T-helper 9 cell (primary cell): ENCODE results near the gene SLC35F6.
"Not testable (repeated sequence)": the region's sequence is repeated elsewhere in the genome, so short reads cannot be mapped to it uniquely, and the experiment has no call there.

Experiments used
- DNase-seq: peaks from one replicate; pipeline ENCODE4 v3.0.0-alpha.2; 2020

SLC35F6 gene

DNA sequence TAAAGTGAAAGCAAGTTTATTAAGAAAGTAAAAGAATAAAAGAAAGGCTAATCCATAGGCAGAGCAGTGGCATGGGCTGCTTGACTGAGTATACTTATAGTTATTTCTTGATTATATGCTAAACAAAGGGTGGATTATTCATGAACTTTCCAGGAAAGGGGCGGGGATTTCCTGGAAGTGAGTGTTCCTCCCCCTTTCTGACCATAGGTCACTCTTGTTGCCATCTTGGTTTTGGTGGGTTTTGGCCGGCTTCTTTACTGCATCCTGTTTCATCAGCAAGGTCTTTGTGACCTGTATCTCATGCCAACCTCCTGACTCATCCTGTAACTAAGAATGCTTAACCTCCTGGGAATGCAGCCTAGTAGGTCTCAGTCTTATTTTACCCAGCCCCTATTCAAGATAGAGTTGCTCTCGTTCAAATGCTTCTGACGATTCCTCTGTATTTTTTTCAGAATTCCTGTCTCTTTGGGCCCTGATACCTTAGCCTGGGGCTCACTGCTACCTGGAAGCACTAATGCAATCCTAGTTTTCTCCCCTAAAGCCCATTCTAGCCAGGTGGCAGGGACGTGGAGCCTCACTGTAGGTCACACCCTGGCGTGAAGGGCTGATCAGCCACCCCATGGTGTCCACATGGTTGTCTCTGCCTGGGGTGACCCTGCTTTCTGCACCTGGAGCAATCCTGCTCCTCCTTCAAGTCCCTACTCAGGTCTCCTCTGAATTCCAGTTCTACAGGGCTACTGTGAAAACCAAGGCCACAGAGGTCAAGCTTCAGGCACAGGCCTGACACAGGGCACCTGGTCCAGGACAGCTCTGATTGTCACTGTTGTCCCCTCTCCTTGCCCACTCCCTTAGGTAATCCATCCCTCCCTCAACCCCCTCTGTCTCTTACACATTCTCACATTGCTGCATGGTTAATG, 6.0 kb upstream of the SLC35F6 start:
- DNase-seq, result no peak

DNA sequence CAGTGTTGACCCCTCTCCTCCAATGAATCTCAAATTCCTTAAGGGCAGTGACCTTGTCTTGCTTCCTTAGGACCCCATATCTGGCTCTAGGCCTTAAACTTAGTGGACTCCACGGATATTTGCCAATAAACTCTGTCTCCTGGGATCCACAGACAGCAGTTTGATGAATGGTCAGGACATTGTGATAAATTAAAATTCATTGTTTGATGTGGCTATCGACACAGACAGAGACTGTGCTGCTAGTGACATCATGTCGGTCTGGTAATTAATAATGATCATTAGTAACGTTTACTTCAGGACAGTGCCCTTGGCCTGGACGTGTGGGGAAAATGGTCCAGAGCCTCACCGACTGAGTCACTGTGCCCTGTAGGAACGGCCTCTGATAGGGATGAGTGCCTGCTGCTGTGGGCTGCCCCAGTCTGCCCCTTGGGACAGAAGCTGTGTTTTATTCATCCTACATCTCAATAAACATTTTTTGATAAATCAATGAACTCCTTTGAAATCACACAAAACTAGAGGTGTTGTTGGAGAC, 5.2 kb upstream of the SLC35F6 start:
- DNase-seq, result no peak

DNA sequence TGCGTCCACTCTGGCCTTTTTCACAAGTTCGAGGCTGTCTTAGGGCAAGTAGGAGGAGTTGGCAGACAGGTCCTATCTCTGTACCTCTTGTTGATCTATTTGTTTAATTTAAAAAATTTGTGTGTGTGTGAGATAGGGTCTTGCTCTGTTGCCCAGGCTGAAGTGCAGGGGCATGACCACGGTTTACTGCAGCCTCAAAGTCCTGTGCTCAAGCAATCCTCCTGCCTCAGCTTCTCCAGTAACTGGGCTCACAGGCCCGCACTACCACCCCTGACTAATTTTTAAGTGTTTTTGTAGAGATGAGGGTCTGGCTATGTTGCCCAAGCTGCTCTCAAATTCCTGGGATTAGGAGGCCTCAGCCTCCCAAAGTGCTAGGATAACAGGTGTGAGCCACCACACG, 4.2 kb upstream of the SLC35F6 start:
- DNase-seq, result no peak

DNA sequence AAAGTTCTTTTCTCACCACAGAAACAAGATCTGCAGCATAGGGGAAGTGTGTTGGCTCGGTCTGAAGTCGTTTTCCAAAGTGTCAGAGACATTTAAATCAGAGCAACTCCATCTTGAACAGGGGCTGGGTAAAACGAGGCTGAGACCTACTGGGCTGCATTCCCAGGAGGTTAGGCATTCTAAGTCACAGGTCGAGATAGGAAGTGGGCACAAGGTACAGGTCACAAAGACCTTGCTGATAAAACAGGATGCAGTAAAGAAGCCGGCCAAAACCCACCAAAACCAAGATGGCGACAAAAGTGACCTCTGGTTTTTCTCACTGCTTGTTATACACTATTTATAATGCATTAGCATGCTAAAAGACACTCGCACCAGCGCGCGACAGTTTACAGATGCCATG, 3.1 kb upstream of the SLC35F6 start:
- not testable (repeated sequence) for DNase-seq

DNA sequence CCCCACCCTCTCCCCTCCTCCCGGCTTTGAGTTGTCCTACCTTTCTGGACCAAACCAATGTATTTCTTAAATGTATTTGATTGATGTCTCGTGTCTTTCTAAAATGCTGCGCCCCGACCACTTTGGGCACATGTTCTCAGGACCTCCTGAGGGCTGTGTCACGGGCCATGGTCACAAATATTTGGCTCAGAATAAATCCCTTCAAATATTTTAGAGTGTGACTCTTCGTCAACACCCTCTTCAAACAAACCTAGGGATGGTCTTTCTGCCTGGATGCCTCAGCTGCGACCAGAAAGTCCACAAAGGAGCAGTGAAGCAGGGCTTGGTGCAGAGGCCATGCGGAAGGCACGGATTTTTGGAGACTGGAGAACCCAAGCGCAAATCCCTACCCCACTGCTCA, 1.1 kb upstream of the SLC35F6 start:
- DNase-seq, result no peak

DNA sequence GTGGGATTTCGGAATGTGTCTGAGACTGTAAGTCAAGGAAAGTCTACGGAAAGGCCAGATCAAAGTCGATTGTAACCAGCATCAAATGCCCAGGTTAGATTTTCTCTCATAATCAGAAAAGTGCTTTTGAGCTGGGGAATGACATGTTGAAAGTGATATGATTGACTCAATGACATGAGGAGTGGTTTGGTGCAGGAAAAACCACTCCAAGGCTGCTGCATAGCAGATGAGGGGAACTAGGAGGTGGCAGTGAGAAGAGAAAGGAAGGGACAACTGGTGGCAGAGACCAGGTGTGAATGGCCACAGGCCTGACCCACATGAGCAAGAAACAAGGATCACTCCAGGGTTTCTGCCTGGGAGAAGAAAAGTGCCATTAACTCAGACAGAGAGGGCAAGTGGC, 822 bp downstream of the SLC35F6 start:
- DNase-seq, result no peak

DNA sequence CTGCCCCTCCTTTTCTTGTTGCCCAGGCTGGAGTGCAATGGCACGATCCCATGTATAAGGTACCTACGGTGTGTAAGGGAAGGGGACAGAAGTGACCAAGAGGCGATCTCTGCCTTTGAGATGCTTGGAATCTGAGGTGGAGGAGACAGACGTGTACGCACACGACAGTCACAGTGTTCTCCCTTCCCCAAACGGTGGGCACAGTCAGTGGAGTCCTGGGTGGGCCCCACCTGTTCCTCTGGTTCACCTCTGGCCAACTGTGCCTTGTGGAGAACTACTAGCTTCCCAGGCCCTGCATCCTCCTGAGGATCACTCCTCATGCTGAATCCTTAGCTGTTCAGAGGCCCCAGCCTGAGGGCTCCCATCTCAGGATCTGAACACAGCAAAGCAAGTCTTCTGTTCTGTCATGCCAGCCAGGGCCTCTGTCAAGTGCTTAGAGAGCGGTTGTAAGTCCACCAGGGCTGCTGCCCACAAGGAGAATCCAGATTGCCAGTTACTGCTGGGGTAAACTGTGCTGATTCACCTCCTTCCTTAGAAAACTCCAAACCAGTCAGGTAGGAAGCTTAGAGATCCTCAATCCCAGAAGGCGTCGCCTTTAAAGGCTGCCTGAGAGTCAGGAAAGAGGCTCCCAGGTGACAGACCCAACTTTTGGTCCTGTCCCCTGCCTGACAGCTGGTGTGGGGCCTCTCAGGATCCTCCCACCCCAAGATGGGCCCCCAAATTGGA, 1.6 kb downstream of the SLC35F6 start:
- DNase-seq, result no peak

DNA sequence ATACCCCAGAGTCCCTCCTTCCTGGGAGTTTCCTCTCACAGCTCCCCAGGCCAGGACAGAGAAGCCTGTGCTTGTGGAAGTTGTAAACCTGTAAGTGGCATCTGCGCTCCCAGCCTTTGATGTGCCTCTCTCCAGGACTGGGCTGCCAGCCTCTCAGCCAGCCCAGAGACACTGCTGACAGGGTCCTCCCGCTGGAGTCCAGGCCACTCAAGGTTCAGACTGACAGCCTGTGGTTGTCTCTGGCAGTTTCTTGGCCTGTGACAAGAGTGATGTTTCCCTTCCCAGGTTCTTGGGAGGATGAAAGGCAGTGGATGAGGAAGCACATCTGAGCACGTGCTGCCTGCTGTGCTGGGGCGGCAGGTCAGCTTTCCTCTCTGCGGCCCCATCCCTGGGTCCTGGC, 3.0 kb downstream of the SLC35F6 start:
- no peak for DNase-seq

DNA sequence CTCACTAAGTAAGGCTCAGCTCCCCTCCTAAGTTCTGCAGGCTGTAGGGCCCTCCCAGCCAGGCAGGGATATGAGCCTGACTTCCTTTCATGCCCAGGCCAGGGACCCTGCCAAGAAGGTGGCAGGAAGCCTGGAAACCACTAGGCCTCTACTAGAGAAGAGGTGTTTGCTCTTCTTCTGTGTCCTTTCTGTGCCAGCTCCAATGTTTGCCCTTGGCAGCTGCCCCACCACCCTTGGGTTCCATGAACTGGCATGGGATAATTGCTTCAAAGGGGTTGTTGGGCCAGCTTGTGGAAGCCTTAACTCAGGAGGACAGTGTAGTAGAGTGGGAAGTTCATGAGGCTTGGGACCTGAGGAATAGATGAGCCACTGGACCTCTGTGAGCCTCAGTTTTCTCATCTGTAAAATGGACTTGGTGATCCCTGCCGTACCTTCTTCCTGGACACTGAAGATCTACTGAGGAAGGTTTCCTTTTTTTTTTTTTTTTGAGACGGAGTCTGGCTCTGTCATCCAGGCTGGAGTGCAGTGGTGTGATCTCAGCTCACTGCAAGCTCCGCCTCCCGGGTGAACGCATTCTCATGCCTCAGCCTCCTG, 3.9 kb downstream of the SLC35F6 start:
- no peak for DNase-seq

DNA sequence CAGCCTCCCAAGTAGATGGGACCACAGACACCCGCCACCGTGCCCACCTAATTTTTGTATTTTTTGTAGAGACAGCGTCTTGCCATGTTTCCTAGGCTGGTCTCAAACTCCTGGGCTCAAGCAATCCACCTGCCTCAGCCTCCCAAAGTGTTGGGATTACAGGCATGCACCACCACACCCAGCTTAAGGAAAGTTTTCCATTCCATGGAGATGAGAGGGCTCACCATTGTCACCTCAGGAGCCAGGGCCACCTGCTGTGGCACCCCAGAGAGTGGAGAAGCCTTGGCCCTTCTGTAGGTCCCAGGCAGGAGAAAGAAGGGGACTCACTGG, 4.6 kb downstream of the SLC35F6 start:
- no peak for DNase-seq

DNA sequence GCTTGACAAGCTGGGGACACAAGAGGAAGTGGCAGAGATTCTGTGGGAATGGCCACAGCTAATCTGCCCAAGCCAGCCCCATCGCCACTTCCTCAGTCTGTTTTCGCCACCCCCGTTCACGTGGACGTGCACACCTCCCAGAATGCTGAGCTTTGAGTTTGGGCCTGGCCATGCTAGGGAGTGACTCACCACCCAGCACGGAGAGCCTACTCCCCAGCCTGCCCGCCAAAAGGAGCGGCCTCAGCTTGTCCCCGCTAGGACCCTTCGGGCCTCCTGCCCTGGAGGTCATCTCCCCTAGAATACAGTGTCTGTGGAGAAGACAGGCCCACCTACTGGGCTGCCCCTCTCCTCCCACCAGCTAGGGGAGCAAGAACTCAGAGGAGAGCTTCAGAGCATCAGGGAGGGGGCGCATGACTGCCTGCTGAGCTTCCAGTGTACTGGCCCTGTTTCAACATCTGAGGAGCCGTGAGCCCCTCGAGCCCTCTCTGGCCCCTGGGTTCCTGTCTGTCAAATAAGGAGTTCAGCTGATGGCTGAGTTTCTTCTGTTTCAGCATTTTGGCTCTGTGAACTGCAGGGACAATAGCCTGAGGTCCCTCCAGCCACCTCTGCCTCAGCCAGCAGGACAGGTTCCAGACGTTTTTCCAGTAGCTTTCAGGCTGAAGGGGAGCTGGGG, 5.1 kb downstream of the SLC35F6 start:
- DNase-seq, result no peak

DNA sequence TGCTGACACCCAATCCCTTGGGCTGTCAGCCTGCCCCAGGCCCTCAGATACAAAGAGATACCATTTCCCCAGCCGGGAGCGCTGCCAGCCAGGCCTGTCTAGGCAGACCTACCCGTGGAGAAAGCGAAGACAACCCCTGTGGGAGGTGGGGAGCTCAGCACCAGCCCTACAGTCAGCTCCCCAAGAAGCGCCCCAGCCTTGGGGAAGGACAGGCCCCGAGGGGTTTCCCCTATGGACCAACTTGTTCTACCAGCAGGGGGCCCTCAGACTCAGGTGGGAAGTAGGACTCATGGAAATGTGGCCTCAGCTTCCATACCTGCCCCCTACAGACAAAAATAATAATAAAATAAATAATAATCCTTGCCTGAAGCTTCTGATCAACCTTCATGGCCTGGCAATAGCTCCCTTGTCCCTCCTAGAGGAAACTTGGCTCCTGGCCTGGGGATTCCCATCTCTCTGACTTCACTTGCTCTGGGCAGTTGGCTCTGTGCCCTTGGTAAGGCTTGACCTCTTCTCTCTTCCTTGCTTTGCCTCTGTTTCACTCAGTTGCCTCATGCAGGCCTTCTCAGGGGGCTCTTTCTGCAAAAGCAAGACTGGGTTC, 7.0 kb downstream of the SLC35F6 start:
- no peak for DNase-seq

DNA sequence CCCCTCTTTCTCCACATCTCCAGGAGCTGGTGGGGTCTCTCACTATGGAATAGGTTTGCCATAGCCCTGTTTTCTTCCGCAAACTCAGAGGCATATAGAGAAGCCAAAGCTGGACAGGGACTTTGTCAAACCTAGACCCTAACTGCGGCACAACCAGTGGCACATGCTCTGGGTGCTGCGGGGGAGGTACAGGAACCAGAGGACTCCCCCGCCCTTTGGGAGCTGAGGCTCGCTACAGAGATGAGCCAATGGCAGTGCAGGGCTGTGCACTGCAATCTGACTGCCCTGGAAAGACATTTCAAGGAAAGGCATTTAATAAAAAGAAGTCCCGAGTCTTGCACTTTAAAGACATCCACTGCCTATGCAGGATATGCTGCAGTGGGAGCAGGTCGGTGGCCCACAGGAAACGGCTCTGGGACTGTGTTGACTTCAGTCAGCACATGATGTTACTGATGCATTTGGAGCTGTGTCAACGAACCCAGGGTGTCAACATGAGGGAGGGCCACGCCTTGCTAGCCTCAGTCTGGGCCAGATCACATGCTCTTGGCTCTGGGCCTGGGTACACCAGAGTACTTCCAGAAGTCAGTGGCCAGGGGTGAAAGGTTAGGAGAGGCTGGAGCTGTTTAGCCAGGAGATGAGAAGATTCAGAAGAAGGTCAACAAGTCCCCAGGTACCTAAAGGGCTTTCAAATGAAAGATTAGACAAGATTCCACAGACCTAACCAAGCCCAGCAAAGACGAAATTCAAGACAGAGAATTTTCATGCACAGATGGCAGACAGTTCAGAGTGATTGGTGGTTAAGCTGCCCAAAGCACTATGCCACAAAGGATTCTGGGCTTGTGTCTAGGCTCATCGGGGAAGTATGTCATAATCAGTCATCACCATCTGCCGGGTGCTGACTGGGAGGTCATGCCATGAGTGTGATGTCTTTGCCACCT, 8.2 kb downstream of the SLC35F6 start:
- DNase-seq, result peak; percentile 15

DNA sequence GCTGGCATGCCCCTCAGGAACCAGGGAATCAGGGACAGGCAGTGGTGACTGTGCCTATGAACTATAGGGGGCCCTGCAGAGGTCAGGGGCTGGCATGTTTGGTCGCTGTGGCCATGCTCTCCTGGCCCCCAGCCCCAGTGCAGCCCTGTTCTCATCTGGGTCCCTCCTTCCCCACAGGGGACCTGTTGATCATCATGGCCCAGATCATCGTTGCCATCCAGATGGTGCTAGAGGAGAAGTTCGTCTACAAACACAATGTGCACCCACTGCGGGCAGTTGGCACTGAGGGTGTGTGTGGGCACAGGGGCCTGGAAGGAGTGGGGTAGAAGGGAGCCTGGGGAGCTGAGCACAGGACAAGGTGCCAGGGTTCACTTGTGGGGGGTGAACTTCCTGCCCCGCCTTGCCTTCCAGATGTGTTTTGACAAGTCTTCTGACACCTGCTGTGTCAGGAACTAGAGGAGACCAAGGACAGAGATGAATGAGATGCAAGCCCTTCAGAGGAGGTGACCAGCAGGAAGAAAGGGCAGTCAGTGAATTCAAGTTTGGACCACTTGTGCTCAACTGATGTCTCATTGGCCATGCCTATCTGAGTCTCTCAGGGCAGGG, 12.2 kb downstream of the SLC35F6 start:
- no peak for DNase-seq

DNA sequence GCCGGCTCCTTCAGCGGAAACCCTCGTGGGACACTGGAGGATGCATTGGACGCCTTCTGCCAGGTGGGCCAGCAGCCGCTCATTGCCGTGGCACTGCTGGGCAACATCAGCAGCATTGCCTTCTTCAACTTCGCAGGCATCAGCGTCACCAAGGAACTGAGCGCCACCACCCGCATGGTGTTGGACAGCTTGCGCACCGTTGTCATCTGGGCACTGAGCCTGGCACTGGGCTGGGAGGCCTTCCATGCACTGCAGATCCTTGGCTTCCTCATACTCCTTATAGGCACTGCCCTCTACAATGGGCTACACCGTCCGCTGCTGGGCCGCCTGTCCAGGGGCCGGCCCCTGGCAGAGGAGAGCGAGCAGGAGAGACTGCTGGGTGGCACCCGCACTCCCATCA, 14.0 kb downstream of the SLC35F6 start:
- no peak for DNase-seq

DNA sequence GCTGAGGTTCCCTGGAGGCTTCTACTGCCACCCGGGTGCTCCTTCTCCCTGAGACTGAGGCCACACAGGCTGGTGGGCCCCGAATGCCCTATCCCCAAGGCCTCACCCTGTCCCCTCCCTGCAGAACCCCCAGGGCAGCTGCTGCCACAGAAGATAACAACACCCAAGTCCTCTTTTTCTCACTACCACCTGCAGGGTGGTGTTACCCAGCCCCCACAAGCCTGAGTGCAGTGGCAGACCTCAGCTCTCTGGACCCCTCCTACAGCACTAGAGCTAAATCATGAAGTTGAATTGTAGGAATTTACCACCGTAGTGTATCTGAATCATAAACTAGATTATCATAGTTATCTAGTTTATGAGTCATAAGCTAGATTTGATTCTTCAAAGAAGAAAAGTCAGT, 14.4 kb downstream of the SLC35F6 start:
- DNase-seq, result no peak

DNA sequence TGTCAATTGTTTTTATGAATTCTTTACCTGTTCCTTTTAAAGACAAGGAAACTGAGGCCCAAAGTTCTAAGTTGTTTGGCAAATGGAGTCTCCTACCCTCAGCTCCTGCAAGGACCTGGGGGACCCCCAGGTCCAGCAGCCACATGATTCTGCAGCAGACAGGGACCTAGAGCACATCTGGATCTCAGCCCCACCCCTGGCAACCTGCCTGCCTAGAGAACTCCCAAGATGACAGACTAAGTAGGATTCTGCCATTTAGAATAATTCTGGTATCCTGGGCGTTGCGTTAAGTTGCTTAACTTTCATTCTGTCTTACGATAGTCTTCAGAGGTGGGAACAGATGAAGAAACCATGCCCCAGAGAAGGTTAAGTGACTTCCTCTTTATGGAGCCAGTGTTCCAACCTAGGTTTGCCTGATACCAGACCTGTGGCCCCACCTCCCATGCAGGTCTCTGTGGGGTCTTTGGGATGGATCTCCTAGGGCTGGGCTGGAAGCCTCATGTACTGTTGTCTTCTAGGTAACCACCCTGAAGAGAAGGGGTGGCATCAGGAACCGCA, 16.2 kb downstream of the SLC35F6 start:
- DNase-seq, result no peak

DNA sequence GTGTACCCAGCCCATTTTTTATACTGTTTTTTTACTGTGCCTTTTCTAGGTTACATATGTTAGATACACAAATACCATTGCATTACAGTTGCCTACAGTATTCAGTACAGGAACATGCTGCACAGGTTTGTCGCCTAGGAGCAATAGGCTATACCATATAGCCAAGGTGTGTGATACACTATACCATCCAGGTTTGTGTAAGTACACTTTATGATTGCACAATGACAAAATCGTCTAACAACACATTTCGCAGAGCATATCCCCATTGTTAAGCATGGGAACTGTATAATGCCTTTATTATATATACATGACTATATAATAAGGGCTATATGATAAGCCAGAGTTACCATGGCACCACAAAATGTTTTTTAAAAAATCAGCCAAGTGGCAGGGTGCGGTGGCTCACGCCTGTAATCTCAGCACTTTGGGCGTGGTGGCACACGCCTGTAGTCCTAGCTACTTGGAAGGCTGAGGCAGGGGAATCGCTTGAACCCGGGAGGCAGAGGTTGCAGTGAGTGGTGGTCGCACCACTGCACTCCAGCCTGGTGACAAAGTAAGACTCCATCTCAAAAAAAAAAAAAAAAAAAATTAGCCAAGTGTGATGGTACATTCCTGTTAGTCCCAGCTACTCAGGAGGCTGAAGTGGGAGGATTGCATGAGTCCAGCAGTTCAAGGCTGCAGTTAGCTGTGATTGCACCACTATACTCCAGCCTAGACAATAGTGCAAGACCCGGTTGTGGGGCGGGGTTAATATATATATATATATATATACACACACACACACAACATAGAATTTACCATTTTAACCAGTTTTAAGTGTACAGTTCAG, 19.0 kb downstream of the SLC35F6 start:
- no peak for DNase-seq

DNA sequence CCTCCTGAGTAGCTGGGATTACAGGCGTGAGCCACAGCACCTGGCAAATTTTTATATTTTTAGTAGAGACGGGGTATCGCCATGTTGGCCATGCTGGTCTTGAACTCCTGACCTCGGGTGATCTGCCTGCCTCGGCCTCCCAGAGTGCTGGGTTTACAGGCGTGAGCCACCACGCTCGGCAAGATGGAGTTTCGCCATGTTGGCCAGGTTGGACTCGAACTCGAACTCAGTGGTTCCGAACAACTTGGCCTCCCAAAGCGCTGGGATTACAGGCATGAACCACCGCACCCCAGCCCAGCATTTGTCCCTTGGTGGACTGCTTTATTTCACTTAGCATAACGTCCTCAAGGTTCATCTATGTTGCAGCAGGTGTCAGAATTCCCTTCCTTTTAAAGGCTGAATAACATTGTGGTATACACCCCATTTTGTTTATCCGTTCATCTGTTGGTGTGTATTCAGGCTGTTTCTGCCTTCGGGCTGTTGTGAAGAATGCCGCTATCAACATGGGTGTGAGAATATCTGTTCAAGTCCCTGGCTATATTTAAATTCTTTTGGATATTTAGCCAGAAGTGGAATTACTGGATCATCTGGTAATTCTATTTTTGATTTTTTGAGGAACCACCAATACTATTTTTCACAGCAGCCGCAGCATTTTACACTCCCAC, 20.6 kb downstream of the SLC35F6 start:
- no peak for DNase-seq
